ENCODE measurements around the gene ATF6.

GRCh38 chr1:161999301-162000052 lies 233.4 kb downstream of the ATF6 start:
- TF ChIP-seq CTCF (IDR thresholded peaks at IDR 0.05) (no peak), POLR2A (IDR thresholded peaks at IDR 0.05) (no peak)
